Neural progenitor cell (in vitro differentiated cells): ENCODE results near the gene SHBG.

Experiments used
- CTCF ChIP-seq: fragments of 200-600 bp; sonication (generic); IDR thresholded peaks from 2 replicates; pipeline ENCODE4 v1.5.1; 2017; ENCODE audit warnings: antibody characterized with exemption, mild to moderate bottlenecking
- EZH2phosphoT487 ChIP-seq: fragments of 200-600 bp; sonication (generic); IDR thresholded peaks from 2 replicates; pipeline ENCODE4 v1.6.1; 2017; ENCODE audit warnings: antibody characterized with exemption

GRCh38 chr17:7587420-7588151, 42.3 kb upstream of the SHBG start:
- no peak for TF ChIP-seq CTCF
- no peak for TF ChIP-seq EZH2phosphoT487
